HG03025 (cell line): Measurements from ENCODE around the gene ZDHHC6.
"Not testable (repeated sequence)": the region's sequence is repeated elsewhere in the genome, so short reads cannot be mapped to it uniquely, and the experiment has no call there.

ENCODE experiments used
- ATAC-seq: cut with Tn5 transposase; IDR thresholded peaks from one replicate; pipeline ENCODE4 v1.9.1; 2021; ENCODE audit warnings: mild to moderate bottlenecking, moderate library complexity; ENCODE audit not compliant: unreplicated experiment, low FRiP score

Gene ZDHHC6

GRCh38 chr10:112393827-112394226 lies 52.9 kb downstream of the ZDHHC6 start:
- no peak for ATAC-seq

DNA sequence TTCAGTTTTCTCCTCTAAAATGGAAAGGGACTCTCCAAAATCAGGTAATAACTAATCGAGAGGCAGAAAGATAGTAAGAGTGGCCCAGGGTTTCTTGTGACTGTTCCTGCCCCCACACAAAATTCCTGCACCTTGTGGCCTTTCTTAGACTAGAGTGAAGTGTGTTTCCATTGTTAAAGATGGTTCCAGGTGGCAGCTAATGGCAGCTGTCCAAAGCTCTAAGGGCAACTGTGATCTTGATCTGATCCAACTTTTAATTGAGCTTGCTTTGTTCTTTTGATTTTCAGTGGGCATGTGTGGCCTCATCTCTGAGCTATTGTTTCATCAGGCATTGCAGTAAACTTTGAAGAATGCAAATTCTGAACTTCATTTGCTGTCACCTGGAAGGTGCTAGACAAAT lies 53.4 kb downstream of the ZDHHC6 start:
- ATAC-seq = no peak

GRCh38 chr10:112390125-112390703 lies 56.5 kb downstream of the ZDHHC6 start:
- ATAC-seq = no peak

GRCh38 chr10:112389271-112389822 lies 57.4 kb downstream of the ZDHHC6 start:
- ATAC-seq = no peak

GRCh38 chr10:112388548-112388947 lies 58.2 kb downstream of the ZDHHC6 start:
- no peak for ATAC-seq

DNA sequence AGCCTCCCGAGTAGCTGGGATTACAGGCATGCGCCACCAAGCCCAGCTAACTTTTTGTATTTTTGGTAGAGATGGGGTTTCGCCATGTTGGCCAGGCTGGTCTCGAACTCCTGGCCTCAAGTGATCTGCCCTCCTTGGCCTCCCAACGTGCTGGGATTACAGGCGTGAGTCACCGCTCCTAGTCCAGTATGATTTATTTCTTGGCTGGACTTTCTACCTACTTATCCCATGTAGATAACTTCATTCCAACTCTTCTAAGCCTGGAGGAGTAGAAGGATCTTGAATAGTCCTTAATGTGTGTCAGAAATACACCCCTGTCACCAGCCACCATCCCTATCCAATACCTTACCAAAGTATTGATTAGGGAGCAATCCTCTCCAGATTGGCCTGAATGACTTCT lies 58.7 kb downstream of the ZDHHC6 start:
- not testable (repeated sequence) for ATAC-seq

GRCh38 chr10:112385201-112385600 lies 61.5 kb downstream of the ZDHHC6 start:
- no peak for ATAC-seq

- ATAC-seq = no peak
These were observed 62.6 kb downstream of the ZDHHC6 start for GRCh38 chr10:112384141-112384540.

GRCh38 chr10:112383325-112383724 lies 63.4 kb downstream of the ZDHHC6 start:
- peak; percentile 50 for ATAC-seq

DNA sequence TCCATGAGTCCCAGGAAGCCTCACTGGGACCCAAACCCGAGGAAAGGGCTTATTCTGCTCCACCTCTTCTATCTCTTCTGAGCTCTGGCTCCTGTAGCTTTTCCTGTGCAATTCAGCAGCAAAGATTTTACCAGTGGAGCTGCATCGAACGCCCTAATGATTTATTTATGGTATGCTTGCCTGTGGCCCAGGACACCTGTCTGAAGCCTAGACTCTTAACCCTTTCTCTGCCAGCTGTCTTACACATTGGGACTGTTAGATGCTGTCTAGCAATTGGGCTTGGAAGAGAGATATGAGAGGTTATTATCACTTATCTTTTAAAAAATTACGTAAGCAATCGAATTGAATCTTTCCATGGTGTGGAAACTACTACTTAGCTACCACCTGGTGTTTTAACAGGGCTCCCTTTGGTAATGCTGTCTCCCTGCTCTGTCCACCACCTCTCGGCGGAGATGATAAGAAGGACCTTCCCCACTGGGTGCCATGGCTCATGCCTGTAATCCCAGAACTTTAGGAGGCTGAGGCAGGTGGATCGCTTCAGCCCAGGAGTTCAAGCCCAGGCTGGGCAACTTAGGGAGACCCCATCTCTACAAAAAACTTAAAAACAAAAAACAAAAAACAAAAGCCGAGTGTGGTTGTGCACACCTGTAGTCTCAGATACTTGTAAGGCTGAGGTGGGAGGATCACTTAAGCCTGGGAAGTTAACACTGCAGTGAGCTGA lies 64.0 kb downstream of the ZDHHC6 start:
- no peak for ATAC-seq
